ENCODE data around the gene ZNF227.

DNA sequence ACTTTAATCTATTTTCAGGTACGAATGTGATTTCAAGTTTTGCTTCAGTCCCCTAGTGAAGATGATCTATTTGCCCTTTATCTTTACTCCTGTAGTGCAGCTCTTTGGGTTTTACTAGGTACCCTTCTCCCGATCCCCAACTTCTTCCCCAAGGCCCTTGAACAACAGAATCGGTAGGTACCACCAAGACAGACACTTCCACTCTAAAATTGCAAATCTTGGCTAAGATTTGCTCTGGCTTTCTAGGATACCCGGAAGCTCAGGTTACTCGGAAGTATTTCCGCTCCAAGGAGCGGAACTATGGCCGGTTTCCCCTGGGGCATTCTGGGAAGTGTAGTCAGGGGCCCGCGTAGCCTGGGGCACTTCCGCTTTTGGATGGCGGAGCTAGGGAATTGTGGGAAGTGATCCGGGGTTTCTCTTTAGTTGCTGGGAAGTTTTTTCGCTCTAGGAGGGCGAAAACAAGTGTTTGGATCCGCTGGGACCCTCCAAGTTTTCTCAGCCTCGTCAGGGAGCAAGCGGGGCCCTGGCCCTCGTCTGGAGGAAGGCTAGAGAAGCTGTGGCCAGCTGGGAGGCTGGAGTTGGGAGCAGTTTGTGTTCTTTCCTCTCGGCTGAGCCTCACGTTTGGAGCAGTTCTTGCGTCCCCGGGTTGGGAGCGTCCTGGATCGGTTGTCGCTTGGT, 5.1 kb upstream of the ZNF227 start:
- TF ChIP-seq POLR2A (IDR thresholded peaks at IDR 0.05), result no peak
- TF ChIP-seq, protein P1, sequence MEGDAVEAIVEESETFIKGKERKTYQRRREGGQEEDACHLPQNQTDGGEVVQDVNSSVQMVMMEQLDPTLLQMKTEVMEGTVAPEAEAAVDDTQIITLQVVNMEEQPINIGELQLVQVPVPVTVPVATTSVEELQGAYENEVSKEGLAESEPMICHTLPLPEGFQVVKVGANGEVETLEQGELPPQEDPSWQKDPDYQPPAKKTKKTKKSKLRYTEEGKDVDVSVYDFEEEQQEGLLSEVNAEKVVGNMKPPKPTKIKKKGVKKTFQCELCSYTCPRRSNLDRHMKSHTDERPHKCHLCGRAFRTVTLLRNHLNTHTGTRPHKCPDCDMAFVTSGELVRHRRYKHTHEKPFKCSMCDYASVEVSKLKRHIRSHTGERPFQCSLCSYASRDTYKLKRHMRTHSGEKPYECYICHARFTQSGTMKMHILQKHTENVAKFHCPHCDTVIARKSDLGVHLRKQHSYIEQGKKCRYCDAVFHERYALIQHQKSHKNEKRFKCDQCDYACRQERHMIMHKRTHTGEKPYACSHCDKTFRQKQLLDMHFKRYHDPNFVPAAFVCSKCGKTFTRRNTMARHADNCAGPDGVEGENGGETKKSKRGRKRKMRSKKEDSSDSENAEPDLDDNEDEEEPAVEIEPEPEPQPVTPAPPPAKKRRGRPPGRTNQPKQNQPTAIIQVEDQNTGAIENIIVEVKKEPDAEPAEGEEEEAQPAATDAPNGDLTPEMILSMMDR (IDR thresholded peaks at IDR 0.05), result no peak

All from esophagus squamous epithelium (tissue), 4 donors.